Measurements from ENCODE around the gene ADM.
A peak's percentile ranks its signal among the peaks of the same experiment; 100 is the strongest.

Gene ADM

DNA sequence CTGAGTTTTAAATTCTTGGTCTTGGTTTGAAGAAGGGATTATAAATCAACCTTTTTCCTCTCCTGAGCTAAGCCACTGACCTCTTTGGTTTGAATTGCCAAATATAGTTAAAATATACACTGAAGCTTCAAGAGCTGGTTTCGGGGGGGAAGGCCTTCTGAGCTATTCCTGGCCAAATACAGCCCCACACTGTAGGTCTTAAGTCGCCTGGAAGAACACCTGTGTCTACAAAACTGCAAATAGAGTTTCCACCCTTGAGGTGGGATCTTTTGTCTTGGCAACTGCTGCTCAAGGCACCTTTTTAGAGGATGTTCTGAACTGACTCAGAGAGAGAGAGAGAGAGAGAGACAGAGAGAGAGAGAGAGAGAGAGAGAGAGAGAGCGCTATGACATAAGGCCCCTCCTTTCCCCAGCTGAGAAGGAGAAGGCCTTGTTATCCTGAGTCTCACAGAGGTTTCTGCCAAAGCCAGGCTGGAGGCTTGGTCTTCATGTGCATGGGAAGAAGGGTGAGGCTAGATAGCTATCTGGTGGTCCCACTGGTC, 5.5 kb downstream of the ADM start:
- DNase-seq, result no peak

- DNase-seq, result no peak
These were observed 6.9 kb downstream of the ADM start for GRCh38 chr11:10311802-10312201.

DNA sequence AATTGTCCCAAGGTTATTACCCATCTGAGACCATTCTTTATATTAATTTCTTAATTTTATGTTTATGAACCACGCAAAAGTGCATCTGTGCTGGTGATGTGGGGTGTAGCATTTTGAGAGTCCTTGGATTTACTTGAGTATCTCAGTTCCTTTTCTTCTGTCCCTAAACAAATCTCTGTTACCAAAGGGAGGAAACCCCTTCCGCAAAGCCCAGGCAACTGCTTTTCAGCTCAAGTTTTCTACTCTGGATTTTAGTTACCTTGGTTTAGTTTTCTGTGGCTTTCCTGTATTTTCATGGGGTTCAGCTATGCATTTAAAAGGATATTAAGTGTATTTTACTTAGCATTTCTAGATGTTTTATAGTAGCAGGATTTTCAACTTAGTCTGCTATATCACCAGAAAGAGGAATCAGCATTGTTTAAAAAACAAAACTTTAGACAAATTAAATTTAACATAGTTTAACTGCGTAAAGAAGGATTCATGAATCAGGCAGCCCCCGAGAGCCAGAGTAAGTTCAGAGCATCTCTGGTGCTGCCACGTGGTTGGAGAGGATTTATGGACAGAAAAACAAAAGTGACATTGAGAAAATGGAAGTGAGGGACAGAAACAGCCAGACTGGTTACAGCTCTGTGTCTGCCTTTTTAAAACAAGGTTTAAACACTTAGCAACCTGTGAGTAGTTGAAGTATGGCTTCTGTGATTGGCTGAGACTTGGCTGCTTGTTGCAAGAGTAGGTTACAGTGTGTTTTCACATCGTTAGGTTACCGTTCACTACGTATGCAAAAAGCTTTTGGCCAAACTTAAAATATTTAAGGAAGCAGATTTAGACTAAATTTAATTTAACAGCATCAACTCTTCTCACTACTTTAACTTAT, 9.6 kb downstream of the ADM start:
- no peak for DNase-seq

DNA sequence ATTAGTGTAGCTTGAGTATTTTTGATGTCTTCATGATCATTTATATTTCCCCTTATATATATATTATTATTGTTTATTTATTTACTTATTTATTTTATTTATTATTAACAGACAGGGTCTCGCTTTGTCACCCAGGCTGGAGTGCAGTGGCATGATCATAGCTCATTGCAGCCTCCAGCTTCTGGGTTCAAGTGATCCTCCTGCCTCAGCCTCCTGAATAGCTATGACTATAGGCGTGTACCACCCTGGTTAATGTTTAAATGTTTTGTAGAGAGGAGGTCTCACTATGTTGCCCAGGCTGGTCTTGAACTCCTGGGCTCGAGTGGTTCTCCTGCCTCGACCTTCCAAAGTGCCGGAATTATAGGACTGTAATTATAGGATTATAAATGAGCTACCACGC, 10.2 kb downstream of the ADM start:
- no peak for DNase-seq

DNA sequence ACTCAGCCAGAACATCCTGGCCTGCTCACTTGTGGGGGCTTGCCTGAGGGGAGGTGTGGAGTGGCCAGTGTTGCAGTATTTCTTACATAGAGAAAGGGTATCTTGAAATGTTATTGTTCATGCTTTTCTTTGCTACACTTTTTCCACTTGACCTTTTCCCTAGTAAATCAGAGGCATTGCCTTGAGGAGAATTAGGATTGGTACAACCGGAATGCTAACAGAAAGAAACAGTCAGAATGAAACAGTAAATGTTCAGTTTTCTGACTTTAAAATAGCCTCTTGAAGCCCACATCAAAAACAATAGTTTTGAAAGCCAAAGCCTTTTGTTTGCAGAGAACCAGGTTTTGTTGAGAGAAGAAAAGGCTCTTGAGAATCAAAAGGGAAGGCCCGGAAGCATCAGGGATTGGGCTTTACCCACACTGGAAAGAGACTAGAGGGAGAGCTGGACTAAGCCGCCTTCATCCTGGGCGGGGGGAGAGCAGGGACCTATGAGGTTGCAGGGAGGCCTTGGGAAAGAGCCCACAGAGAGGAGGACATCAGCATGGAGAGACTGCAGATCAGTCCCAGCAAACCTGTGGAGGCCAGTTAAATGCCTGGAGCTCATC, 12.4 kb downstream of the ADM start:
- no peak for DNase-seq

DNA sequence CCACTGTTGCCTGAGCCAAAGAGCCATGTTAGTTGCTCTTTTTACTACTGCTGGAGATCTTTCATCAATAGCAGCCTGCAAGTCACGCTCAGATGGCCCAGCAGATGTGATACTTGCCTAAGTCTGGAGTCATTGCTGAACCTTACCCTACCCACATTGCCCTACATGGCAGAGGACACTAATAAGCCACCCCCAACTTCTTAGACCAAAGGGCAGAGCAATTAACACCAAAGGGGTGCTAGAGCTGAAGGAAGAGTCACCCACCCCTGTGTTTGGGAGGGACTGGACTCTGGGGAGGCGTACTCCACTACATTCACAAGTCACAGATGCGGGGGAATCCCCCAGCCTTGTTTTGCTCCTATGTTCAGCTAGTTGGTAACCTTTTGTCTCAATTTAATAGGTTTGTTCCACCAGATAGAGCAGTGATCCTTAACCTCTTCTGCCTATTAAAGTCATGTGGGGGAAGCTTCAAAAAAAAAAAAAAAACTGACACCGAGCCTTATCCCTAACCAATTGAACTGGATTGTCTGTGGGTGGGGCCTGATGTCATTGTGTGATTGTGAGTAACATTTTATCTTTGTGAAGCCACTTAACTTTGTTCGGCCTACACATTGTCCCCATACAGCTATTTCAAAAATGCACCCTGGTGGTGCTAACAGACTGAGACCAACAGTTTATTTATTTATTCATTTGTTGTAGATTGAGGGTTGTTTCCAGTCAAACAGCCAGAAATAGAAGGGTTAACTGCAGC, 13.1 kb downstream of the ADM start:
- no peak for DNase-seq

- DNase-seq, result no peak
These were observed 13.6 kb downstream of the ADM start for GRCh38 chr11:10318527-10318802.

DNA sequence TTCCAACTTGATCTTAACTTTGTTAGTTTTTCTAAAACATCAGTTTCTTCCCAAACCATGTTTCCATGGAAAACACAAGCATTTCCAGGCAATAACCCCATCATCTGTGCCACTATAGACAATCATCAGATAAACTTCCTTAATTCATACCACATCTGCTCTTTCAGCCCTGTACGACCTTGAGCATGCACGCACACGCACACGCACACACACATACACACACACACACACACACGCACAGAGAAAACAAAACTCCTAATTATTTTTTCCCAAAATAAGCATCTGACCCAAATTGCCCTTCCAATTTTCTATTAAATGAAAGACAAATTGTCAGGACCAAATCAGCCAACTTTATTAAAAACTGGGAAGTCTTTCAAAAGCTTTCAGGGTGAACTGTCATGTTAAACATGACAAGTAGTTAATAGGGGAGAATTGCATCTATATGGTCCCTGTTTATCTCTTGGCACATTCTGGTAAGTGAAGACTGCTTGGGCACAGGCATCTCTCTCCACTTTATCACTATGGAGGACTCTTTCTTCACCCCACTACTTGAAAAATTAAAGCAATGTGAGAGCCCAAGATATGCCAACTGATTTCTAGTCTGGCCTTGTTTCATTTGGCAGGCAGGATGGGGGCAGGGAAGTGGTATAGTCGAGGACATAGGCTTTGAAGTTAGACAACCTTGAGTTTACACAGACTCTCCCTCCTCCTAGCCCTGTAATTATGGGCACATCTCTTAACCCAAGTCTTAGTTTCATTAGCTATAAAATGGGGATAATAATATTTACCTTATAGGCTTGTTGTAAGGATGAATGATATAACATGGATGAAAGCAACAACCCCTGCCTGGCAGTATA, 15.1 kb downstream of the ADM start:
- DNase-seq, result no peak

DNA sequence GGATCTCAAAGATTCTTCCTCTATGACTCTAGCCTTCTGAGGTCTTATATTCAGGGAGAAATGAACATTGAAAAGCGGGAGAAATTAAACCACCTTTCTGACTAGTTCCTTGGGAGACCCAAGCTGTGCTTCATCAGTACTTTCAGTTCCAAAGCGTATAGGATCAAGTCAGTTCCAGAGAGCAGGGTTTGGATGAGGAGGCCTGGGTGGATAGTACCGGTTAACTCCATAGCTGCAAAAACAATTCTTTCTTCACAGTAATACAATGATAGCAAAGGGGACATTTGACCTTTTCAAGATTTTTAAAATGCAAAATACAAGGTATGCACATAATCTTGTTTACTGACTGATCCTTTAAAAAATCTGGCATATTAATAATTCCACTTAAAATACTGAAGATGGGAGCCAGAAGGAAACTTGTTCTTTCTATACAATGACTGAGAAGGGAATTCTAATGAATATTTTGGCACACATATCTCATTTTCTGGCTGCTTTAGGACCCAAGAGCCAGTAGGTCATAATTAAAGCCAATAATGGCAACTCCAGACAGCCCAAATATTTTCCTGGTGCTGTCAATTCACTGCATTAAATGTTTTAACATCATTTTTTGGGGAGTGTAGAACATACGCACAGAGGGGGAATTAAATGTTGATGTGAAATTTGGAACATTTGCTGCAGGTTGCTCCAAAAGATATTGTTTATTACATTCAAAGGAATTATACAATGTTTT, 16.0 kb downstream of the ADM start:
- no peak for DNase-seq

DNA sequence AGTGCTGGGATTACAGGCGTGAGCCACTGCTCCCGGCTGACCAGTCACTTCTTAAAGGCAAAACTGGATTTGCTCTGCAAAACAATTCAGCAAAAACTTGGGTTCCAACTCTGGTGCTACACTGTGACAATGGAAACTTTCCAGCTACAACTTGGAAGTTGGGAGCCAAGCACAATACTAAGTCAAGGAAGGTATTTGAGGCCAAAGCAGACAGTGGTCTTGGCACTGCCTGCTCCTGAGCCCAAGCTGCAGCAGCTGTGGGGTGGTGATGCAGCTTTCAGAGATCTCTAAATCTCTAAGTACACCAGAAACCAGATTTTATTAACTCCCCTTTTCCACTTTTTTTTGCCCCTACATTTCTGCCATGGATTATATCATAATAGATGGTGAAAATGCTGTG, 17.5 kb downstream of the ADM start:
- no peak for DNase-seq

DNA sequence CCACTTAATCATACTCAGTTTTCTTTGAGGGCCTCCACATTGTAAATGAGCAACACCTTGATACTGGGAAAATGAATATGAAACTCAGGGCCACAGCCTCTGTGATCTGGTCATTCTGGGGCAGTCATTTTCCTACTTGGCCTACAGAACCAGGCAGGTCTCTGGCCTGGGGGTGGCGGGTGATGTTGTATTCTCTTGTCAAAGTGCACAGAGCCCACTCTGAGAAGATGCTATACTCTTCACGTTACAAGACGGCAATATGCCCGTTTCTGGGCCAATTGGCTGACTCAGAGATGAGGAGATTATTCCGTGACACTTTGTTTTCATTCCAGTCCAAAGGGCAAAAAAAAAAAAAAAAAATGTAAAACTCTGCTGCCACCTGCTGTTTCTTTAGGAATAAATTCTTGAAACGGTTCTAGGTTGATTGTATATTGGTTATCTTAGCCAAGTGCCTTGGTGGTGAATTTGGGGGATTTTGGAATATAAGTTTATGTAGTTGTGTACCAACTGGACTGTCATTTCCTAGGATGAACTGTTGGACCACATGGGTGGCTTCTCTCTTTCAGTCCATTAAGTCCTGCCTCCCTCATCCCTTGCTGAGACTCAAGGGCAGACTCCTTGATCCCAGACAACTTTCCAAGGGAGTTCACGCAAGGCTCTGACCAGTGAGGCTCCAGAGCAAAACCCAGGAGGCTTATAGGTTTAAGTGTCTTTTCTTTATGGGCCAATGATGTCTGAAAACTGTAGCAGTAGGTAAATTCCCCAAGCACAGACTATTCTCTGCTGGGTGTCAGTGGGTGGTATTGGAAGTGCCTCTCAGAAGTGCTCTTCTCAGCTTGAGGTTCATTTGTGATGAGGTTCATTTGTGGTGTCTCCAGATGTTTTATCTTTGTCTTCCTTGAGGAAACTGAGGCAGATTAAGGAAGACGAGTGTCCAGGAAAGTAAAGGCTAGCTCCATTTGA, 18.2 kb downstream of the ADM start:
- peak; percentile 46 for DNase-seq

DNA sequence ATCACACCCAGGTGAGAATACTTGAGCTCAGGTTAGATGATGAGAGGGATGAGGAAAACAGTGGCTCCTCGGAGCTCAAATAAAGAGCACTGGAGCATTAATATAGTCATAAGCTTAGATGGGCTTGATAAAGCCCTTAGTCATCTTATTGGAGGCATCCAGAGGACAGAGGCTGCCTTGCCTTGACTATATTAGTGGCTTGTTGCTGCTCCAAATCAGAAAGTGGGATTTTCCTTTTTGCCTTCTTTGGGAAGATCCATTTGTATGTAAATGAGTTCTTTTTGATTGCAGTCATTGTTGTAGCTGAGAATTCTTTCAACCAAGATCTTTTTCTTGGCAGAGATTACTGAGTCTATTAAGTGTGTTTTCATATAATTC, 18.9 kb downstream of the ADM start:
- no peak for DNase-seq

- no peak for DNase-seq
These were observed 19.6 kb downstream of the ADM start for GRCh38 chr11:10324474-10324873.

DNA sequence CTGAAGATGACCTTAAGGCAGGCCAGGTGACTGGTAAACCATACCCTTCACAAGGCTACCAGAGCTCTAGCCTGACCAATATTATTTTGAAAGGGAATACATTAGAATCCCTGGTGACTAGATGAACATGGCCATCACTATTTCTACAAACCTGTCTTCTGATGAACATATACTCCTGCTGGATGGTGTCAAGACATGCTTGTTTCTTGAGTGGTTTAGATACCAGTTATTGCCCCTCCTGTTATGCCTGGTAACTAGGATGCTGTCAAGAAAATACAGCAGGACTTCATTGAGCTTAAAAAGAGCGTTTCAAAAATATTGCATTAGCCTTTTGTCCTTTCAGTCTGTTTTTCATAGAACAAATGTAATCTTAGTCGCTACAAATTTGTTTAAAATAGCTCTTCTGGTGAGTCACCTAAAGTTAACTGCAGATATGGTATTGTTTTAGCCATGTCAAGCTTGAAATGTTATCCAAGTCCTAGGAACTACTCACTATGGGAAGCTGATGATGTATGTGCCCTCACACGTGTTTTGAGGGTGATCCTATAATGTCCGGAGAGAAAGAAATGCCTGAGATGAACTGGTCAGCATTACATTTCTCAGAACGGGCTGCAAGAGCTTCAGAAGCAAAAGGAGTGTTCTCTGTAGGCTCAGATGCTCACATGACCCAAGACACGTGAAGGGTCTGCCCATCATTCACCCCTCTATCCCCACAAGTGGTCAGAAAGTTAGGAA, 20.6 kb downstream of the ADM start:
- no peak for DNase-seq

DNA sequence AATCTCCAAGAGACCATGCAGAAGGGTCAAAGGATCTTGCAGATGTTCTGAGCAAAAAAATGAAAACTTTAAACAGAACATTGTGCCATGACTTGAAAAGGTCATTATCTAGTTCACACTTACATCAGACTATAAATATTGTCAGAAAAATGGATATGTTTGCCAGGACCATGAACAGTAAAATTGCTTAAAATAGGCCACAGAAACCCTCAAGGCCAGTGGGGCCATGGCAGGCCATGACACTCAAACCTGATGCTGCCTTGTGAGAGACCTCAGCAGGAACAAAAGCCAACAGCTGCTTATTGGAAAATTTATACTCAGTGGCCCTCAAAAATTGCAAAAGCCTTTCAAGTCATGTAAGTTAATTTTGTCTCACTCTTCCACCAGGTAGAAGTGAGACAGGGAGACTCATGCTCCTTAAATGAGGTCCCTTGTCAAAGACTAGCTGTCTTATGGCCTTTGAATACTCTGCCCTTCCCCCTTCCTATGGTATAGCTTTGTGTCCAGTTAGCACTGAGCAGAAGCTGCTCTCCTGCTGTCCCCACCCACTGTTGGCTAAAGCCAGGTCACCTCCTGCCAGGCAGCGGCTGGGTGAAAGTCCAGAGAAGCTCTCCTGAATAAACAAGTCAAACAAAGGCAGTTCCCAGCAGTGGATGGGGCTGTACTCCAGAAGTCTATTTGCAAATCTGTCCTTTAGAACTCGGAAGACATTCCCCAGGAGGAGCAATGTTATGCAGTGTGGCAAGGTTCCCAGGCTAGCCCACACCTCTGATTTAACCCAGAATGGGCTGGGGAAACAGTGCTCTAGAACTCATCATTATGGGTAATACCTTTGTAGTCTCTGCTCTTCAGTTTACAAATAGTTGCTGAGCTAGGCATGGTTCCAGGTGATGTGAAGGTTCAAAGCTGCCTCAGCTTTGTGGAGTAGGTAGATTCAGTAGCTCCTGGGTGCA, 21.4 kb downstream of the ADM start:
- no peak for DNase-seq

DNA sequence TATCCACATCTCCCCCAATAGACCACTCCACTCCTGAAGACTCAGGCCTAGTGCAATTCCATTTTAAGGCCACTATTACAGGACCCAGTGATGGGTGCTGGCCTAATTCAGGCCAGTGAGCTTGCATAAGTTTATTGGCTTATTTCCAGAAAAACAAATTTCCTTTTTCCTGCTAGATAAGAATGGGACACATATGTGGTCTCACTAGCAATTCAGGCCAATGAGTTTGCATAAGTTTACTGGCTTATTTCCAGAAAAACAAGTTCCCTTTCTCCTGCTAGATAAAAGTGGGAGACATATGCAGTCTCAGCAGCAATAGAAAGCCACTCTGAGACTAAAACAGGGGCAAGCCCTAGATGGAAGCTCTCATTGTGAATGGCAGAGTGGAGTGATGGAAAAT, 22.4 kb downstream of the ADM start:
- DNase-seq, result no peak

DNA sequence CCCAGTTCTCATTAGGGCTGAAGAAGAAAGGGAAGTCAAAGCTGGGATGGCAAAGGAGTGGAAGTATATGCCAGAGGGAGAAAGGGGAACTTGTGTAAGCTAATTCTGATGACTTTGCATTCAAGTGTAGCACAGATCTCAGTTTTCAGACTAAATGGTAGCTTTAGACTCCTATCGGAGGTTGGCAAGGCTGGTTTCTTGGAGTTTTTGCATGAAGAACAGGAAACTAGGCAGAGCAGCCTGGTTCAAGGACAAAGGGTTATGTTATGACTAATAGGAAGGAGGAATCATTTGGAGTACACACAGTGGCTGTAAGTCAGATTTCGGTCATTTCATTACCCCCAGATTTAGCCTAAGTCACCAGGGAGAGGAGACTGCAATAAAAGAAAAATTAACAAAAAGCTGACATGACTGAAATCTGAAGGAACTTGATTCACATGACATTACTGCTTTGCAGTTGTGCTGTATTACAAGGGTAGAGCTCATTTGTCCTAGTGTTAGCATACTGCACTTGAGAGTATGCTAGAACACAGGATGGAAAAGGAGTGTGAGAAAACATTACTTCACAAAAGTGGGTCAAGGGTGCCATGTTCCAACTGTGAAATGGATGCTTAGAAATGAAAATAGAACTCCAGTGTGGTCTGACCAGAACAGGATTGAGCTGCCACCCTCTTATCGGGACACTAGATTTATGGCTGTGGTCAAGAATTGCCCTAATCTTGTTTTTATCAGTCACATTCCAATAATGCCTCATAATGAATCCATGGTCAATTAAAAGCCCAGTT, 23.6 kb downstream of the ADM start:
- DNase-seq, result no peak

- DNase-seq, result no peak
These were observed 24.5 kb downstream of the ADM start for GRCh38 chr11:10329356-10329755.
